GM10266 (cell line): ENCODE measurements around the gene FYB2.

Experiments
- DNase-seq: peaks from one replicate; pipeline ENCODE4 v3.0.0; 2012; ENCODE audit errors: extremely low spot score
- TF ChIP-seq, protein P1 (sequence below): IDR thresholded peaks from 2 replicates; pipeline ENCODE4 v1.5.1; 2012; ENCODE audit warnings: mild to moderate bottlenecking, low read depth; ENCODE audit not compliant: control insufficient read depth, insufficient read depth; ENCODE audit errors: missing control alignments

The FYB2 gene, protein sequence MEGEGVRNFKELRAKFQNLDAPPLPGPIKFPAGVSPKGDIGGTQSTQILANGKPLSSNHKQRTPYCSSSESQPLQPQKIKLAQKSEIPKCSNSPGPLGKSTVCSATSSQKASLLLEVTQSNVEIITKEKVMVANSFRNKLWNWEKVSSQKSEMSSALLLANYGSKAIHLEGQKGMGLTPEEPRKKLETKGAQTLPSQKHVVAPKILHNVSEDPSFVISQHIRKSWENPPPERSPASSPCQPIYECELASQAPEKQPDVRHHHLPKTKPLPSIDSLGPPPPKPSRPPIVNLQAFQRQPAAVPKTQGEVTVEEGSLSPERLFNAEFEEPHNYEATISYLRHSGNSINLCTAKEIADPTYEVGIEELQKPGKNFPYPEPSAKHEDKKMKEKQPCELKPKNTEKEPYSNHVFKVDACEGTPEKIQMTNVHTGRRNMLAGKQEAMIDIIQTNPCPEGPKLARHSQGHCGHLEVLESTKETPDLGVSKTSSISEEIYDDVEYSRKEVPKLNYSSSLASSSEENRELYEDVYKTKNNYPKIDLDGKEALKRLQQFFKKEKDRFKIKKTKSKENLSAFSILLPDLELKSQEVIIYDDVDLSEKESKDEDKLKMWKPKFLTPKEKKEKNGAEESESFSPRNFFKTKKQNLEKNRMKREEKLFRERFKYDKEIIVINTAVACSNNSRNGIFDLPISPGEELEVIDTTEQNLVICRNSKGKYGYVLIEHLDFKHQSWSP

GRCh38 chr1:56819387-56819899, at the start of gene FYB2:
FYB2 (minus strand) TSS chr1:56819404; CDS start chr1:56819290, 114 bp downstream.
- TF ChIP-seq, protein P1, sequence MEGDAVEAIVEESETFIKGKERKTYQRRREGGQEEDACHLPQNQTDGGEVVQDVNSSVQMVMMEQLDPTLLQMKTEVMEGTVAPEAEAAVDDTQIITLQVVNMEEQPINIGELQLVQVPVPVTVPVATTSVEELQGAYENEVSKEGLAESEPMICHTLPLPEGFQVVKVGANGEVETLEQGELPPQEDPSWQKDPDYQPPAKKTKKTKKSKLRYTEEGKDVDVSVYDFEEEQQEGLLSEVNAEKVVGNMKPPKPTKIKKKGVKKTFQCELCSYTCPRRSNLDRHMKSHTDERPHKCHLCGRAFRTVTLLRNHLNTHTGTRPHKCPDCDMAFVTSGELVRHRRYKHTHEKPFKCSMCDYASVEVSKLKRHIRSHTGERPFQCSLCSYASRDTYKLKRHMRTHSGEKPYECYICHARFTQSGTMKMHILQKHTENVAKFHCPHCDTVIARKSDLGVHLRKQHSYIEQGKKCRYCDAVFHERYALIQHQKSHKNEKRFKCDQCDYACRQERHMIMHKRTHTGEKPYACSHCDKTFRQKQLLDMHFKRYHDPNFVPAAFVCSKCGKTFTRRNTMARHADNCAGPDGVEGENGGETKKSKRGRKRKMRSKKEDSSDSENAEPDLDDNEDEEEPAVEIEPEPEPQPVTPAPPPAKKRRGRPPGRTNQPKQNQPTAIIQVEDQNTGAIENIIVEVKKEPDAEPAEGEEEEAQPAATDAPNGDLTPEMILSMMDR = no peak
- no peak for DNase-seq

GRCh38 chr1:56868761-56869160, 49.6 kb upstream of the FYB2 start:
- no peak for DNase-seq
- TF ChIP-seq, protein P1 = no peak

DNA sequence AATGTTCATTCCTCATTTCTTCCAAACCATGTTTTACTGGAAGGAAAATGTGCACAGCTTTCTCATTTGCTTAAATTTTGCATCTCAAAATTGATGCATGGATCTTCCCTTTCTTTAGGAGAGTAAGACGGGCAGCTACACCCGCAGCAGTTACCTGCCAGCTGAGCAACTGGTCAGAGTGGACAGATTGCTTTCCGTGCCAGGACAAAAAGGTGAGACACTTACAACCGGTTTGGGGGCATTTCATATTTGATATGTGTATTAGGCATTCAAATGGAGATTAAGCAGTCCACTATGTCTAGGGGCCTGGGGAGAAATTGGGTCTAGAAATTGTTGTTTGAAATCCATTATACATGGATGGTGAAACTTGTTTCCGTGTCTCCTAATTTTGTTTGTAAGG, 48.3 kb upstream of the FYB2 start:
- DNase-seq = no peak
- TF ChIP-seq, protein P1 = no peak

GRCh38 chr1:56866656-56867055, 47.5 kb upstream of the FYB2 start:
- TF ChIP-seq, protein P1 = no peak
- no peak for DNase-seq

DNA sequence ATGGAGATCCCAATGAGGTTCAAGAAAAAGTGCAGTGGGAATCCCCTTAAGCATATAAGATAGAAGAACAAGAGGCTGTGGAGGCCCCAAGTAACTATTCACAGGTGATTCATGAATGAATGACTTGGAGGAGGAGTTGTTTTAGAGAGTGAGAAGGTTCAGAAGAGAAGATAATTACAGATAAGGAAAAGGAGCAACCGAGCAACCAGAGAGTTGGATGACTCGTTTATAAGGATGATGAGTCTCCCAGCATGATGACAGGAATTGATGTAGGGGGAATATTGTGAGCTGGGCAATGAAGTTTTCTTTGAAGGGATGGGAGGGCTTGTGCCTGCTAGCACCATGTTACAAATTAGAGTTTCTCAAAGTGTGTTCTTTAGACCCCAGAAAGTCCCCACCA, 45.2 kb upstream of the FYB2 start:
- no peak for DNase-seq
- TF ChIP-seq, protein P1 = no peak

- DNase-seq = no peak
Measured at GRCh38 chr1:56863265-56863992, 44.2 kb upstream of the FYB2 start.

More at GRCh38 chr1:56863265-56863992, 44.2 kb upstream of the FYB2 start:
- TF ChIP-seq, protein P1 = no peak
